ENCODE measurements around the gene SLC12A8. TPM values are rescaled to one million over a fixed set of nuclear protein-coding genes. Genes with fewer than 3 reads are reported as not detected.

The SLC12A8 gene
- total and polyA plus RNA-seq, 2 of the 13 experiments (the other 11 are each of a cell fraction or from before 2014, with no cell fraction given): 0.44 to 0.71 TPM

DNA sequence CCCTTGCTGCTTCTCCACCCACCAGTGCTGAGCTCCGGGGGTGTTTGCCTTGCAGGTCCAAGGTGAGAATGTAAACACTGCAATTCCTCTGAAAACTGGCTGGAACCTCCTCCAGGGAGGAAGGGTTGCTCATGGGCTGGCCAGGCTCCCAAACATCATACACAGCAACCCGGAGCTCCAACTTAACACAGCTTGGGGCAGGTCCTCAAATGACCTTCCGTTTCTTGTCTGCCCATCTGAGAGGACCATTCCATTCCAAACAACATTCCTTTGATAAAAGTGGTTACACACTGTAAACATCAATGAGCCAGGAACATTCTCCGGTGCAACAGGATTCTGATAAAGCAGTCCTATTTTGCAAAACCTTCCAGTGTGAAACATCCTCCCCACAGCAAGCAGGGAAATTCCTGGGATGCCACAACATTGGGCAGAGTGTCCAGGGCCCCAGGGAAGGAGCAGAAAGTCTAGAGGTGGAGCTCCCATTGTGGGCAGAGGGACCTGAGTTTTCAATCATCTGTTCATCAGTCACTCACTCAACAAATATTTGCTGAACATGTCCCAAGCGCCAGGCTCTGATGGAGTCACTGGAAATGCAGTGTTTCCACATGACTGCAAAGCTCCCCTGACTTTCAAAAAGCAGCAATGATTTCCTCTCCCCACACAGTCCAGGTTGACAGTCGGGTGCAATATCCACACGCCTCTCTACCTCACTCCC is 149.5 kb downstream of the SLC12A8 start (continued):
- TF ChIP-seq ZNF790 (CRISPR knock-in tag; IDR thresholded peaks at IDR 0.05; ENCODE audit: borderline replicate concordance) (no peak), PRMT3 (CRISPR knock-in tag; IDR thresholded peaks at IDR 0.05; ENCODE audit: borderline replicate concordance, low read depth) (no peak), ZNF317 (CRISPR knock-in tag; IDR thresholded peaks at IDR 0.05) (peak; percentile 92), ZBTB8A (CRISPR knock-in tag; IDR thresholded peaks at IDR 0.05; ENCODE audit: borderline replicate concordance, low read depth) (no peak), RFXAP (CRISPR knock-in tag; IDR thresholded peaks at IDR 0.05; ENCODE audit: borderline replicate concordance) (0 out of 2 replicates have a peak, but pooled peaks have one; percentile 55), TBL1XR1 (IDR thresholded peaks at IDR 0.05; ENCODE audit: borderline replicate concordance, low read length, partially characterized antibody) (peak; percentile 59), ZNF816 (CRISPR knock-in tag; IDR thresholded peaks at IDR 0.05; ENCODE audit: borderline replicate concordance) (peak; percentile 73; the same call in 1 of the 2 replicates), SALL1 (CRISPR knock-in tag; IDR thresholded peaks at IDR 0.05) (peak; percentile 92), ZNF234 (CRISPR knock-in tag; conservative IDR thresholded peaks at IDR 0.05) (no peak), ZNF274 (CRISPR knock-in tag; IDR thresholded peaks at IDR 0.05) (no peak), ONECUT2 (CRISPR knock-in tag; IDR thresholded peaks at IDR 0.05) (no peak), SYNCRIP (IDR thresholded peaks at IDR 0.05; ENCODE audit: insufficient read depth, low read depth, low read length) (no peak), FOSL1 (CRISPR knock-in tag; IDR thresholded peaks at IDR 0.05; ENCODE audit: borderline replicate concordance) (peak; percentile 28; the same call in 1 of the 2 replicates), CBX2 (IDR thresholded peaks at IDR 0.05; ENCODE audit: low read depth, low read length) (no peak), CBX2 (CRISPR knock-in tag; IDR thresholded peaks at IDR 0.05; ENCODE audit: low read depth) (no peak)
- TF ChIP-seq, protein P1, sequence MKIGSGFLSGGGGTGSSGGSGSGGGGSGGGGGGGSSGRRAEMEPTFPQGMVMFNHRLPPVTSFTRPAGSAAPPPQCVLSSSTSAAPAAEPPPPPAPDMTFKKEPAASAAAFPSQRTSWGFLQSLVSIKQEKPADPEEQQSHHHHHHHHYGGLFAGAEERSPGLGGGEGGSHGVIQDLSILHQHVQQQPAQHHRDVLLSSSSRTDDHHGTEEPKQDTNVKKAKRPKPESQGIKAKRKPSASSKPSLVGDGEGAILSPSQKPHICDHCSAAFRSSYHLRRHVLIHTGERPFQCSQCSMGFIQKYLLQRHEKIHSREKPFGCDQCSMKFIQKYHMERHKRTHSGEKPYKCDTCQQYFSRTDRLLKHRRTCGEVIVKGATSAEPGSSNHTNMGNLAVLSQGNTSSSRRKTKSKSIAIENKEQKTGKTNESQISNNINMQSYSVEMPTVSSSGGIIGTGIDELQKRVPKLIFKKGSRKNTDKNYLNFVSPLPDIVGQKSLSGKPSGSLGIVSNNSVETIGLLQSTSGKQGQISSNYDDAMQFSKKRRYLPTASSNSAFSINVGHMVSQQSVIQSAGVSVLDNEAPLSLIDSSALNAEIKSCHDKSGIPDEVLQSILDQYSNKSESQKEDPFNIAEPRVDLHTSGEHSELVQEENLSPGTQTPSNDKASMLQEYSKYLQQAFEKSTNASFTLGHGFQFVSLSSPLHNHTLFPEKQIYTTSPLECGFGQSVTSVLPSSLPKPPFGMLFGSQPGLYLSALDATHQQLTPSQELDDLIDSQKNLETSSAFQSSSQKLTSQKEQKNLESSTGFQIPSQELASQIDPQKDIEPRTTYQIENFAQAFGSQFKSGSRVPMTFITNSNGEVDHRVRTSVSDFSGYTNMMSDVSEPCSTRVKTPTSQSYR (CRISPR knock-in tag; IDR thresholded peaks at IDR 0.05; ENCODE audit: borderline replicate concordance): no peak
- TF ChIP-seq, protein P2, sequence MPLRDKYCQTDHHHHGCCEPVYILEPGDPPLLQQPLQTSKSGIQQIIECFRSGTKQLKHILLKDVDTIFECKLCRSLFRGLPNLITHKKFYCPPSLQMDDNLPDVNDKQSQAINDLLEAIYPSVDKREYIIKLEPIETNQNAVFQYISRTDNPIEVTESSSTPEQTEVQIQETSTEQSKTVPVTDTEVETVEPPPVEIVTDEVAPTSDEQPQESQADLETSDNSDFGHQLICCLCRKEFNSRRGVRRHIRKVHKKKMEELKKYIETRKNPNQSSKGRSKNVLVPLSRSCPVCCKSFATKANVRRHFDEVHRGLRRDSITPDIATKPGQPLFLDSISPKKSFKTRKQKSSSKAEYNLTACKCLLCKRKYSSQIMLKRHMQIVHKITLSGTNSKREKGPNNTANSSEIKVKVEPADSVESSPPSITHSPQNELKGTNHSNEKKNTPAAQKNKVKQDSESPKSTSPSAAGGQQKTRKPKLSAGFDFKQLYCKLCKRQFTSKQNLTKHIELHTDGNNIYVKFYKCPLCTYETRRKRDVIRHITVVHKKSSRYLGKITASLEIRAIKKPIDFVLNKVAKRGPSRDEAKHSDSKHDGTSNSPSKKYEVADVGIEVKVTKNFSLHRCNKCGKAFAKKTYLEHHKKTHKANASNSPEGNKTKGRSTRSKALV (CRISPR knock-in tag; IDR thresholded peaks at IDR 0.05): peak; percentile 12; the same call in 1 of the 2 replicates
- TF ChIP-seq, protein P3, sequence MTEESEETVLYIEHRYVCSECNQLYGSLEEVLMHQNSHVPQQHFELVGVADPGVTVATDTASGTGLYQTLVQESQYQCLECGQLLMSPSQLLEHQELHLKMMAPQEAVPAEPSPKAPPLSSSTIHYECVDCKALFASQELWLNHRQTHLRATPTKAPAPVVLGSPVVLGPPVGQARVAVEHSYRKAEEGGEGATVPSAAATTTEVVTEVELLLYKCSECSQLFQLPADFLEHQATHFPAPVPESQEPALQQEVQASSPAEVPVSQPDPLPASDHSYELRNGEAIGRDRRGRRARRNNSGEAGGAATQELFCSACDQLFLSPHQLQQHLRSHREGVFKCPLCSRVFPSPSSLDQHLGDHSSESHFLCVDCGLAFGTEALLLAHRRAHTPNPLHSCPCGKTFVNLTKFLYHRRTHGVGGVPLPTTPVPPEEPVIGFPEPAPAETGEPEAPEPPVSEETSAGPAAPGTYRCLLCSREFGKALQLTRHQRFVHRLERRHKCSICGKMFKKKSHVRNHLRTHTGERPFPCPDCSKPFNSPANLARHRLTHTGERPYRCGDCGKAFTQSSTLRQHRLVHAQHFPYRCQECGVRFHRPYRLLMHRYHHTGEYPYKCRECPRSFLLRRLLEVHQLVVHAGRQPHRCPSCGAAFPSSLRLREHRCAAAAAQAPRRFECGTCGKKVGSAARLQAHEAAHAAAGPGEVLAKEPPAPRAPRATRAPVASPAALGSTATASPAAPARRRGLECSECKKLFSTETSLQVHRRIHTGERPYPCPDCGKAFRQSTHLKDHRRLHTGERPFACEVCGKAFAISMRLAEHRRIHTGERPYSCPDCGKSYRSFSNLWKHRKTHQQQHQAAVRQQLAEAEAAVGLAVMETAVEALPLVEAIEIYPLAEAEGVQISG (CRISPR knock-in tag; IDR thresholded peaks at IDR 0.05): peak; percentile 68
- TF ChIP-seq, protein P4, sequence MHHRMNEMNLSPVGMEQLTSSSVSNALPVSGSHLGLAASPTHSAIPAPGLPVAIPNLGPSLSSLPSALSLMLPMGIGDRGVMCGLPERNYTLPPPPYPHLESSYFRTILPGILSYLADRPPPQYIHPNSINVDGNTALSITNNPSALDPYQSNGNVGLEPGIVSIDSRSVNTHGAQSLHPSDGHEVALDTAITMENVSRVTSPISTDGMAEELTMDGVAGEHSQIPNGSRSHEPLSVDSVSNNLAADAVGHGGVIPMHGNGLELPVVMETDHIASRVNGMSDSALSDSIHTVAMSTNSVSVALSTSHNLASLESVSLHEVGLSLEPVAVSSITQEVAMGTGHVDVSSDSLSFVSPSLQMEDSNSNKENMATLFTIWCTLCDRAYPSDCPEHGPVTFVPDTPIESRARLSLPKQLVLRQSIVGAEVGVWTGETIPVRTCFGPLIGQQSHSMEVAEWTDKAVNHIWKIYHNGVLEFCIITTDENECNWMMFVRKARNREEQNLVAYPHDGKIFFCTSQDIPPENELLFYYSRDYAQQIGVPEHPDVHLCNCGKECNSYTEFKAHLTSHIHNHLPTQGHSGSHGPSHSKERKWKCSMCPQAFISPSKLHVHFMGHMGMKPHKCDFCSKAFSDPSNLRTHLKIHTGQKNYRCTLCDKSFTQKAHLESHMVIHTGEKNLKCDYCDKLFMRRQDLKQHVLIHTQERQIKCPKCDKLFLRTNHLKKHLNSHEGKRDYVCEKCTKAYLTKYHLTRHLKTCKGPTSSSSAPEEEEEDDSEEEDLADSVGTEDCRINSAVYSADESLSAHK (CRISPR knock-in tag; IDR thresholded peaks at IDR 0.05; ENCODE audit: borderline replicate concordance): no peak

Measured in HepG2 (cell line).